ENCODE data around the gene COPE. TPM values are rescaled to one million over a fixed set of nuclear protein-coding genes. Genes with fewer than 3 reads are reported as not detected.

The COPE gene
- total and polyA plus RNA-seq, 2 of the 4 experiments (the other 2 are of a cell fraction) = 347 to 461 TPM

Other genes with a start within 250 kb of the COPE start
- gene CRTC1, start 235.7 kb downstream of the COPE start, total RNA-seq (2012; rRNA removed) = 0.18 and 0.28 TPM in 2 replicates
- gene CRTC1, start 235.7 kb downstream of the COPE start, polyA plus RNA-seq (2012; rRNA removed) = 5.7 and 6.5 TPM in 2 replicates
- gene COMP, start 128.1 kb downstream of the COPE start, total RNA-seq (2012; rRNA removed) = under 0.01 TPM in 2 replicates
- 0.34 and 0.43 TPM in 2 replicates for gene COMP, start 128.1 kb downstream of the COPE start, polyA plus RNA-seq (2012; rRNA removed)
- 31.2 and 31.4 TPM in 2 replicates for gene UPF1, start 87.4 kb downstream of the COPE start, total RNA-seq (2012; rRNA removed)
- gene UPF1, start 87.4 kb downstream of the COPE start, polyA plus RNA-seq (2012; rRNA removed) = 39.2 and 50.3 TPM in 2 replicates
- 0.56 and 0.90 TPM in 2 replicates for gene CERS1, start 23.2 kb downstream of the COPE start, total RNA-seq (2012; rRNA removed)
- 4.1 and 4.3 TPM in 2 replicates for gene CERS1, start 23.2 kb downstream of the COPE start, polyA plus RNA-seq (2012; rRNA removed)
- gene DDX49, start 328 bp upstream of the COPE start, total RNA-seq (2012; rRNA removed) = 50.9 and 55.8 TPM in 2 replicates
- 52.1 and 61.9 TPM in 2 replicates for gene DDX49, start 328 bp upstream of the COPE start, polyA plus RNA-seq (2012; rRNA removed)
- 50.8 and 53.4 TPM in 2 replicates for gene HOMER3, start 21.8 kb upstream of the COPE start, total RNA-seq (2012; rRNA removed)
- 77.0 and 84.5 TPM in 2 replicates for gene HOMER3, start 21.8 kb upstream of the COPE start, polyA plus RNA-seq (2012; rRNA removed)
- 23.3 and 25.8 TPM in 2 replicates for gene SUGP2, start 114.1 kb upstream of the COPE start, total RNA-seq (2012; rRNA removed)
- gene SUGP2, start 114.1 kb upstream of the COPE start, polyA plus RNA-seq (2012; rRNA removed) = 58.5 and 69.2 TPM in 2 replicates
- gene ARMC6, start 114.2 kb upstream of the COPE start, total RNA-seq (2012; rRNA removed) = 46.7 and 52.7 TPM in 2 replicates
- gene ARMC6, start 114.2 kb upstream of the COPE start, polyA plus RNA-seq (2012; rRNA removed) = 41.5 and 44.7 TPM in 2 replicates
- 1.9 and 2.0 TPM in 2 replicates for gene SLC25A42, start 144.6 kb upstream of the COPE start, total RNA-seq (2012; rRNA removed)
- gene SLC25A42, start 144.6 kb upstream of the COPE start, polyA plus RNA-seq (2012; rRNA removed) = 8.6 and 9.9 TPM in 2 replicates
- 11.1 TPM in 2 replicates for gene TMEM161A, start 219.1 kb upstream of the COPE start, total RNA-seq (2012; rRNA removed)
- gene TMEM161A, start 219.1 kb upstream of the COPE start, polyA plus RNA-seq (2012; rRNA removed) = 34.8 and 45.9 TPM in 2 replicates